Measurements from ENCODE around the gene RPH3AL. TPM values are rescaled to one million over a fixed set of nuclear protein-coding genes. Genes with fewer than 3 reads are reported as not detected.

Gene RPH3AL
- total RNA-seq (2014; rRNA removed; shearing (Covaris generic)), result 2.2 and 3.8 TPM in 2 replicates
- 2.4 and 3.0 TPM in 2 replicates for polyA plus RNA-seq (2015; cell fraction: cytosol; rRNA removed)
- polyA plus RNA-seq (2015; cell fraction: nucleus; rRNA removed), result 2.0 and 2.5 TPM in 2 replicates

DNA sequence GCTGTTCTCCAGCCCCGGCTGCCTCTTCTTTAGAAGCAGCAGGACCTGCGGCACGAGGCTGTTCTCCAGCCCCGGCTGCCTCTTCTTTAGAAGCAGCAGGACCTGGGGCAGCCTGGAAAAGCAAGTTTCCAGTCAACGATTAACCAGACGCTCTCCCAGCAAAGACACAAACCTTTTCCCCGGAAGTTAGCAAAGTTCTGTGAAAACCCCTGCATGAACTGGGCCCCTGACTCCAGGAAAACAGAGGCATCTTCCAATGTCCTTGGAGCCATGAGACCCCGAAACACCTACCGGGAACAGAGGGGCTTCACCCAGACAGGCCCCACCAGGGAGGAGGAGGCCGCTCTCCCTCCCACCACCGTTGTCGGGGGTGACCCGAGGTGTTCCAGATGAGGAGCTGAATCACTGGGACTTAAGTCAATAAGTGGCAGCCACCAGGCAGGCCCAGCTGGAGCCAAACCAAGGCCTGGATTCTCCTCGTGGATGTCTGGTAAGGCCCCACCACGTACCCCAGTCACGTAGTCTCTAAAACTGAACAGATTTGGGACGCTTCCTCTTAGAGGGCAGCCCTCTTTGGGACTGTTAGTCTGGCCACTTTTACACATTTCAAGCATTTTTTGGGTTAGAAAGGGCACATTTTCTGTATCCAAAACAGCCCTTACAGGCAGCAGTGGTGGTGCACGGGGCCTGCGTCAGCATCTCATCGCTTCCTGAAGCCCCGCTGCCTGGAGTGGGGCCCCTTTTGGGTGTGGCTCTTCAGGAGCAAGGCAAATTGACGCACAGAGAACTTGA, at the start of gene RPH3AL:
Gene RPH3AL, minus strand, starts transcription at position 387 of the 792 bp plus-strand sequence. CDS start 25,264 bp downstream, outside the sequence.
- no peak for DNase-seq (ENCODE audit: low read depth)

DNA sequence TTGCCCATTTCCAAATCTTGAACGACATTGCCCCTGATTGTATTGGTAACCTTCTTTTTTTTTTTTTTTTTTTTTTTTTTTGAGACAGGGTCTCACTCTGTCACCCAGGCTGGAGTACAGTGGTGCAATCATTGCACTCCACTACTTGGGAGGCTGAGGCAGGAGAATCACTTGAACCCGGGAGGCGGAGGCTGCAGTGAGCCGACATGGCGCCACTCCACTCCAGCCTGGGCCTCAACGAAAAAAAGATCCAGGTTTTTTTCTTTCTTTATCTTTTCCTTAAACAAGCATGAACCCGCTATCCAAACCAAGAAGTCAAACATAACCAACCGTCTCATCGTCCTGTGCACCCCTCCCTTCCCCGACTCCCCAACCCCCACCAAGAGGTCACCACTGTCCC, 47.6 kb upstream of the RPH3AL start:
- no peak for DNase-seq (ENCODE audit: low read depth)

DNA sequence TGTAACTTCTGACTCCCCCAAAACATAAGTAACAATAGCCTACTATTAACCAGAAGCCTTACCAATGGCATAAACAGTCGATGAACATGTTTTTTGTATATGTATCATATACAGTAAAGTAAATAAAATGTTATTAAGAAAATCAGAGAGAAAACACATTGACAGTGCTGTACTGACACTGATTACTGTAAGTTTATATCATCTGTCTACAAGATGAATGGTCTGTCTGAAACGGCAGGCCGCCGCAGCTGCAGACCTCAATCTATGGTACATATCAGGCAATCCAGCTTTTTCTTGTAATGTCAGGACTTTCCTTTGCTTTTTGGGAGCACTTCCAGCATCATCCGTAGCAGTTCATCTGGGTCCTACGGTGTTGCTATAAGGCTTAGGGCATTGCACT, 44.2 kb upstream of the RPH3AL start:
- DNase-seq (ENCODE audit: low read depth), result no peak

DNA sequence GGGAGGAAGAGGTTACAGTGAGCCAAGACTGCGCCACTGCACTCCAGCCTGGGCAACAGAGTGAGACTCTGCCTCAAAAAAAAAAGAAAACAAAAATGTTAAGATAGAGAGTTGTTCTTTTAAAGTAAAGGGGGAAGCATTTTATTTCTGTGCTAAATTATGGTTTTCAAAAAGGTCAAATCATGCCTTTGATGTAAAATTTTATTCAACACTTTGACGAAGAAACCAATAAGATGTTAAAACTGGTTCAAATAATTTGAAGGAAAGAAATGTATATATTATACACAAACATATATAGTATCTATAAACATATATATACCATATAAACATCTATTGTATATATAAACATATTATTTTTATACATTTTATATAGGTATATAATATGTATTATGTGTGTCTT, 43.4 kb upstream of the RPH3AL start:
- no peak for DNase-seq (ENCODE audit: low read depth)

DNA sequence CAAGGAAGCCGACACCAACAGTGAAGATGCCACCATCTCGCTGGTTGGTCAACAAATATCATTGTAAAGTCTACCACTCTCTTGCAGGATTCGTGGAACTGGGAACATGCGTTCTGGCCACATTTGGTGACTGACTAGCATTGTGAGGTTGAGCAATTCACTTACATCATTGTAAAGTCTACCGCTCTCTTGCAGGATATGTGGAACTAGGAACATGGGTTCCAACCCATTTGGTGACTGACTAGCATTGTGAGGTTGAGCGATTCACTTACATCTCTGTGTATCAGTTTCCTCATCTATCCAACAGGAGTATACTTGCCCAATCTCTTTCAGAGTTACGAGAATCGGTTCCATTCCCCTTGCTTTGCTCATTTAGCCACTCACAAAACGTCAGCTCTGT, 42.6 kb upstream of the RPH3AL start:
- no peak for DNase-seq (ENCODE audit: low read depth)

GRCh38 chr17:394718-395095, 42.1 kb upstream of the RPH3AL start:
- no peak for DNase-seq (ENCODE audit: low read depth)

DNA sequence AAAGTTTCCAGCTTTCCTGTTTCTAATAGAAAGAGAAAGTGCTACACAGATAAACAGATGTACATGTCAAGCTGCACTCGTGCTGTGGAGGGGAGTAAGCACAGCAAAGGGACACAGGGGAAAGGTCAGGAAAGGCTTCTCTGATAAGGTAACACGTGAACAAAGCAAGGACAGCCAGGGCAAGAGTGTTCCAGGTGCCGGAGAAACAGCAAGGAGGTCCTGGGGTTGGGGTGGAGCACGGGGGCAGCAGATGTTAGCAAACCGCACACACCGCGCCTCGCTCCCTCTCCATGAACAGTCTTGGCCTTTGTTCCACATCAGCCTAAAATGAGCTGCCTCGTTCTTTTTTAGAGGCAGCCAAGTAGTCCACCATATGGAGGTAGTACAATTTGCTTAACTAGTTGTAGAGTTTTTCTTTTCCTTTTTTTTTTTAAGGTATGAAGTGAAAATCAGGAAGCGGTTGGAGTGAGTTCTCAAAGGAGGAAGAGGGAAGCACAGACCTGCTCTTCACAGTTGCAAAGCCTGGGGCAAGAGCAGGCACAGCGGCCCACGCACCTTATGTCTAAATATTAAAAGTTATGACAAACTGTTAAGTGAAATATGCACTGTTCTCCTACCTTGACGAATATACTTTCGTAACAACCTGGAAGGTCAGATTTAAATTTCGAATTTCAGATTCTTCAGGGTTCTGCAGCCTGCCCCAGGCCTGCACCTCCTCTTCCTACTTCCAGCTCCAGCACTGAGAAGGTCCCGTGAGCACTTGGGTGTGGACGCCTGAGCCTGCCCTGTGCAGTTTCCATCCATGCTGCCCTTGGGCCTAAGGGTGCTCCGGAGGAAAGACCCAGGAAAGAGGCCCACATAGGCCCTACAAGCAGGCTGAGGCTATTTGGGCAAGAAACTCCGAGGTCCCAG, 41.5 kb upstream of the RPH3AL start:
- no peak for DNase-seq (ENCODE audit: low read depth)

GRCh38 chr17:391850-392249, 39.2 kb upstream of the RPH3AL start:
- no peak for DNase-seq (ENCODE audit: low read depth)

DNA sequence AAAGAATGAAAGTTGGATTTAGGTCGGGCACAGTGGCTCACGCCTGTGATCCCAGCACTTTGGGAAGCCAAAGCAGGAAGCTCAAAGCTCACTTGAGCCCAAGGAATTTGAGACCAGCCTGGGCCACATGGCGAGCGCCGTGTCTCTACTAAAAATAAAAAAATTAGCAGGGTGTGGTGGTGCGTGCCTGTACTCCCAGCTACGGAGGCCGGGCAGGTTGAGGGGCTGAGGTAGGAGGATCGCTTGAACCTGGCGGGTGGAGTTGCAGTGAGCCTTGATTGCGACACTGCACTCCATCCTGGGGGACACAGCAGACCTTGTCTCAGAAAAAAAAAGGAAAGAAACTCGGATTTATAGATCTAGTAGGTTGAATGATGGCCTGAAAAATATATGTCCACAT, 37.4 kb upstream of the RPH3AL start:
- DNase-seq (ENCODE audit: low read depth), result no peak

- no peak for DNase-seq (ENCODE audit: low read depth)
These were observed 35.5 kb upstream of the RPH3AL start for GRCh38 chr17:388087-388486.

DNA sequence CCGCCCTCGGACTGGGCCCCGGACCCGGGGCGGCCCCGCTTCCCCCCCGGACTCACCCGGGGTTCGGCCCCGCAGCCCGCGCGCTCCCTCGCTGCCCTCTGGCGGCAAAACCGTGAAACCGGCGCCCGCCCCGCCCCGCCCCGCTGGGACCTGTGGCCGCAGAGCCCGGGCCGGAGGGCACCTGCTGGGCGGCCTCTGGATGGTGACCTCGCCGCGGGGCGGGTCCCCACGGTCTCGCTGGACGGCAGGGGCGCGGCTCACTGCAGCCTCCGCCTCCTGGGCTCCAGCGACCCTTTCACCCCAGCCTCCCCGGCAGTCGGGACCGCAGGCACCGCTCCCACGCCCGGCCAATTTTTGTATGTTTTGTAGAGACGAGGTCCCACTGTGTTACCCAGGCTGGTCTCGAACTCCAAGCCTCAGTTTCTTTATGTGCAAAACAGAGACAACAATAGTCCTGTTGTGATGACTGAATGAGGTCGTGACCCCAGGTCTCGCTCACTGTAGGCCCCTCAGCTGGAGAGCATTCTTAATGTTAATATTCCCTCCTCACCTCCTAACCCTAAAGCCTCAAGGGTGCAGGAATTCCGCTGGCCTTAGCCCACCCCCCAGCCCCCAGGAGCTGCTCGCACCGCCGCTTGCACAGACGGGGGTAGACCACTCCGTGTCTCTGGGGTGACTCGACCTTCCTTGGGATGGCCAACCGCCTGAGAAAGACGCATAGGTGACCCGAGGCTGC, 33.7 kb upstream of the RPH3AL start:
- peak; percentile 8 for DNase-seq (ENCODE audit: low read depth)

GRCh38 chr17:385836-386140, 33.2 kb upstream of the RPH3AL start:
- no peak for DNase-seq (ENCODE audit: low read depth)

DNA sequence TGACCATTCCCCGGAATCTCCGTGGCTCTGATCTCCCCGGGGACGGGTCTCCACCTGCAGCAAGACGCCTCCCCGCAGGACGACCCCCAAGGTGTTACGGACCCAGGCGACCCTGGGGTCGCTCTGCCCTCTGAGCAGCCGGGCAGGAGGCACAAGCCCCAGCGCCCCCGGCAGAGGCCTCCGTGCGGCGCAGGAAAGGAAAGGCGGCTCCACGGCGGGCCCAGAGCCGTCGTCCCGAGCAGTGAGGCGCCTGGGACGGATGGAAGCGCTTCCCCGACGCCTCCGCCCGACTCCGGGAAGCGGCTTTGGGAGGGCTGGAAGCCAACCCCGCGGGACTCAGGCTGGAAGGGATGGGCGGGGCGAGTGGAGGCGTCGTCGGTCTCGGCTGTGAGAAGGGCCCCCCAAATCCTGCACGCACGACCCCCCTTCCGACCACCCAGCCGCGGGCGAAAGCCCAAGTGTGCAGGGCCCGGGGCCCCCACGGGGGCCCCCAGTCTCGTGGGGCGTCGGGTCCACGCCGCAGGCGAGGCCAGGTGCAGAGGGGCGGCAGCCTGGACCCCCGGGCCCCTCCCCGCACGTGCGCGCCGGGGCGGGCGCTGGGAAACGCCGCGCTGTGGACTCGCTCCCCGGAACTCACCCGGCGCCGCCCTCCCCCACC, 32.7 kb upstream of the RPH3AL start:
- DNase-seq (ENCODE audit: low read depth), result no peak

DNA sequence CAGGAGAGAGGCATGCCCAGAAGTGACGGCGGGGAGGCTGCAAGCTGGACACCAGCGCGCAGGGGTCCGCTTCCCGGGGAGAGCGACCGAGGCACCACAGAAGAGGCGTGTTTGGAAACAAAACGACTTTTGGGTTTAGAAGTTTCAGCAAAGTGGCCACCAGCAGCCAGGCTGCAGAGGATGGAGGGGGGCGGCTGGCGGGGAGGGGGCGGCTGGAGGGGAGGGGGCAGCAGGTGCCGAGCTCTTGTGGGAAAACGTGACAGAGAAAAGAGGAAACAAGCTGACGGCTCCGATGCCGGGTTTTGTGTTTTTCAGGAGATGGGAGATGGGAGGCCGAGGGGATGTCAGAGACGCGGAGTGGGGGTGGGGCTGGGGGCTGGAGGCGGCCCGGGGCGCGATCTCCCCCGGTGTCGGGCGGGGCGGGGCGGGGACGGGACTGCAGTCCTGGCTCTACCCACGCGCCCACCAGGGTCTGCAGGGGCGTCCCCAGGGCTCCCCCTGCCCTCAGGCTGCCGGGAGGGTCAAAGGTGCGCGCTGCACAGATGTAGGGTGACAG, 32.1 kb upstream of the RPH3AL start:
- no peak for DNase-seq (ENCODE audit: low read depth)

GRCh38 chr17:383771-384621, 31.4 kb upstream of the RPH3AL start:
- no peak for DNase-seq (ENCODE audit: low read depth)

- DNase-seq (ENCODE audit: low read depth), result no peak
These were observed 30.3 kb upstream of the RPH3AL start for GRCh38 chr17:382644-383533.

DNA sequence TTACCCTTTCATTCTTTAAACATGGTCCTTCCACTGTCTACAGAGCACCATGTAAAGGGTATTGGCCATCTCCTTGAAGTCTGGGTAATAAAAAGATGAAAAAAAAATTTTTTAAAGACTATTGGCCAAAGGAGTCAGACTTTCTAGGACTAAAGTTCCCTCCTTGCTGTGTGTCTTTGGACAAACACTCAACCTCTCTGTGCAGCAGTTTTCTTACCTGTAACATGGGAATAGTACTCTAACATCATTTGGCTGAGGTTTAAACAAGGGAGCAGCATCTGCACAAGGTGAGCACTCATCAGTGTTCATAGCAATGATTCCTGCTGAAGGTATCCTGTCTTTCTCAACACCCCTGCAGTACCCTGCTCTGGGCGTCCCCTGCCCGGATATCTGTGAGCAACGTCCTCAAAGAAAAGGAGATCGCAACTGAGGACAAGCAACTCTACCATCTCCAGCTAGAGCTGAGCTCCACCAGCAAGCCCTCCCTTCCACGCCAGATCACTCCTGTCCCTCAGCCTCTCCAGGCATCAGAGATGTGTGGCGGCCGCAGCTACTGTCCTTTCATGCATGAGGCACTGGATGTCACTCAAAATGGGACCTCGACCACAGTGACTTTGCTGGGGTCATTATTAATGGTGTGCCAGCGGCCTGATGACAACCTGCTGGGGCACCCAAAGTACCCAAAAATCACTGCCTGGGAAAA, 29.5 kb upstream of the RPH3AL start:
- no peak for DNase-seq (ENCODE audit: low read depth)

DNA sequence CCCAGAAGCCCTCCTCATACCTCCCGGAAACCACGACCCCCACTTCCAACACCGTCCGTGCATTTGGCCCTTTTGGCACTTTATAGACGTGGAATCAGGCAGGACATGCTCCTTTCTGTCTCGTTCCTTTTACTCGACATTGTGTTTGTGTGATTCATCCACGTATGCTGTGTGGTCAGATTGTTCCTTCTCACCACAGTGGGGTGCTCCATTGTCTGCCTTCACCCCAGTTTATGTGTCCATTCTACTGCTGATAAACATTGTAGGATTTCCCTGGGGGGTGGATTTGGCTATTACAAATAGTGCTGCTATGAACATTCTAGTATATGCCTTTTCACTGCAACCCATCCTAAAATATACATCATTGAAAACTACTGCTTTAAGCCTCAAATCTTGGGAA, 28.9 kb upstream of the RPH3AL start:
- DNase-seq (ENCODE audit: low read depth), result no peak
